ENCODE measurements around the gene SCGB3A1.

SCGB3A1 gene

GRCh38 chr5:180545248-180545647 lies 46.1 kb downstream of the SCGB3A1 start:
- no peak for TF ChIP-seq CTCF (IDR thresholded peaks at IDR 0.05; ENCODE audit: low read depth, low read length)
- no peak for DNase-seq
- H3K4me3 ChIP-seq (ENCODE audit: low read depth, low read length): no peak overlapping the region
- H3K27ac ChIP-seq: no peak overlapping the region
- no peaks in the 10 kb centered on the region for H3K27me3 ChIP-seq (ENCODE audit: insufficient read depth, low read depth, severe bottlenecking)
- H3K36me3 ChIP-seq: peaks cover 7% of the 10 kb centered on the region; the same call in 1 of the 2 replicates
- H3K9me3 ChIP-seq (ENCODE audit: severe bottlenecking): no peaks in the 10 kb centered on the region

GRCh38 chr5:180541710-180542109 lies 49.6 kb downstream of the SCGB3A1 start:
- no peak for DNase-seq
- no peak for TF ChIP-seq CTCF (IDR thresholded peaks at IDR 0.05; ENCODE audit: low read depth, low read length)
- Histone ChIP-seq H3K36me3 (peaks cover 7% of the 10 kb centered on the region; the same call in 1 of the 2 replicates), H3K27me3 (ENCODE audit: insufficient read depth, low read depth, severe bottlenecking) (no peaks in the 10 kb centered on the region), H3K9me3 (ENCODE audit: severe bottlenecking) (no peaks in the 10 kb centered on the region), H3K27ac (no peak overlapping the region), H3K4me3 (ENCODE audit: low read depth, low read length) (no peak overlapping the region)
